WTC11 (cell line): ENCODE measurements around the gene ZNF764. TPM values are rescaled to one million over a fixed set of nuclear protein-coding genes. Genes with fewer than 3 reads are reported as not detected.

ENCODE experiments used
- ATAC-seq: fragments of 200-7000 bp; cut with Tn5 transposase; 2 replicates; pipeline ENCODE4 v1.10.0; 2021; ENCODE audit warnings: mild to moderate bottlenecking, moderate library complexity
- CTCF ChIA-PET: fragments of 300-600 bp; sonication (Branson Sonifier 250); formaldehyde crosslinking; loops from one replicate; lab custom pipeline; 2021; ENCODE audit warnings: antibody characterized with exemption; lab: Charles Lee
- POLR2A ChIA-PET: fragments of 350-600 bp; sonication (Branson Sonifier 250); formaldehyde crosslinking; loops from one replicate; lab custom pipeline; 2021; ENCODE audit warnings: antibody characterized with exemption; lab: Charles Lee
- DNase-seq: peaks from one replicate; pipeline ENCODE4 v3.0.0; 2021; ENCODE audit warnings: low spot score
- H3K27ac Mint-ChIP-seq: 2 replicates; pipeline ENCODE4 v1.8.0; 2021; ENCODE audit warnings: mixed read lengths
- H3K27me3 Mint-ChIP-seq: 2 replicates; pipeline ENCODE4 v1.8.0; 2021; ENCODE audit warnings: low read depth, mild to moderate bottlenecking, moderate library complexity, mixed read lengths
- H3K36me3 Mint-ChIP-seq: 2 replicates; pipeline ENCODE4 v1.8.0; 2021; ENCODE audit warnings: mixed read lengths
- H3K4me1 Mint-ChIP-seq: 2 replicates; pipeline ENCODE4 v1.8.0; 2022; ENCODE audit warnings: mixed read lengths
- H3K4me3 Mint-ChIP-seq: 2 replicates; pipeline ENCODE4 v1.8.0; 2021; ENCODE audit warnings: mild to moderate bottlenecking, moderate library complexity, mixed read lengths
- H3K9me3 Mint-ChIP-seq: 2 replicates; pipeline ENCODE4 v1.8.0; 2021; ENCODE audit warnings: mixed read lengths
- ATF1 ChIP-seq: sonication (generic); formaldehyde crosslinking; IDR thresholded peaks from 2 replicates; pipeline ENCODE4 v1.8.1; 2023; ENCODE audit warnings: mild to moderate bottlenecking, moderate library complexity, missing genetic modification reagents
- ELF4 ChIP-seq: sonication (generic); formaldehyde crosslinking; IDR thresholded peaks from 2 replicates; pipeline ENCODE4 v1.8.1; 2022; ENCODE audit warnings: low read depth, mild to moderate bottlenecking, moderate library complexity, missing genetic modification reagents
- GRHL2 ChIP-seq: fragments of 250-450 bp; sonication (Bioruptor Pico); IDR thresholded peaks from 2 replicates; pipeline ENCODE4 v1.8.0; 2022; ENCODE audit warnings: mild to moderate bottlenecking, moderate library complexity; ENCODE audit not compliant: insufficient replicate concordance, severe bottlenecking
- JAZF1 ChIP-seq: fragments of 250-450 bp; sonication (Bioruptor Pico); IDR thresholded peaks from 2 replicates; pipeline ENCODE4 v1.9.0; 2021; ENCODE audit warnings: moderate library complexity, mild to moderate bottlenecking, inconsistent platforms
- JUN ChIP-seq: sonication (generic); formaldehyde crosslinking; IDR thresholded peaks from 2 replicates; pipeline ENCODE4 v1.8.0; 2023; ENCODE audit warnings: mild to moderate bottlenecking, missing genetic modification reagents
- OVOL2 ChIP-seq: fragments of 250-450 bp; sonication (Bioruptor Pico); IDR thresholded peaks from 2 replicates; pipeline ENCODE4 v1.9.0; 2021; ENCODE audit warnings: mild to moderate bottlenecking, borderline replicate concordance
- RELA ChIP-seq: sonication (generic); formaldehyde crosslinking; IDR thresholded peaks from 2 replicates; pipeline ENCODE4 v1.8.1; 2022; ENCODE audit warnings: missing genetic modification reagents, mild to moderate bottlenecking, borderline replicate concordance
- SP1 ChIP-seq: sonication (generic); formaldehyde crosslinking; conservative IDR thresholded peaks from 2 replicates; pipeline ENCODE4 v1.8.1; 2022; ENCODE audit warnings: missing genetic modification reagents
- TEAD4 ChIP-seq: sonication (generic); formaldehyde crosslinking; IDR thresholded peaks from 2 replicates; pipeline ENCODE4 v1.8.0; 2022; ENCODE audit warnings: mild to moderate bottlenecking, missing genetic modification reagents
- ZNF121 ChIP-seq: sonication (generic); formaldehyde crosslinking; IDR thresholded peaks from 2 replicates; pipeline ENCODE4 v1.8.0; 2023; ENCODE audit warnings: missing genetic modification reagents
- ZNF138 ChIP-seq: sonication (generic); formaldehyde crosslinking; conservative IDR thresholded peaks from 2 replicates; pipeline ENCODE4 v1.8.1; 2022; ENCODE audit warnings: mild to moderate bottlenecking, moderate library complexity, missing genetic modification reagents
- ZNF219 ChIP-seq: sonication (generic); formaldehyde crosslinking; IDR thresholded peaks from 2 replicates; pipeline ENCODE4 v1.8.0; 2023; ENCODE audit warnings: missing genetic modification reagents, mild to moderate bottlenecking, borderline replicate concordance
- ZNF396 ChIP-seq: fragments of 250-450 bp; sonication (Bioruptor Pico); IDR thresholded peaks from 2 replicates; pipeline ENCODE4 v1.8.0; 2021; ENCODE audit warnings: mild to moderate bottlenecking, moderate library complexity, borderline replicate concordance
- ZNF416 ChIP-seq: fragments of 250-450 bp; sonication (Bioruptor Pico); IDR thresholded peaks from 2 replicates; pipeline ENCODE4 v1.9.0; 2021; ENCODE audit warnings: mild to moderate bottlenecking, inconsistent platforms
- ZNF671 ChIP-seq: fragments of 250-450 bp; sonication (Bioruptor Pico); IDR thresholded peaks from 2 replicates; pipeline ENCODE4 v1.8.0; 2021; ENCODE audit warnings: mild to moderate bottlenecking
- total RNA-seq: library from RNA; stranded (reverse); gene quantifications from 3 replicates; pipeline ENCODE4 v1.2.3, GENCODE V29; 2021
- TF ChIP-seq, protein P1 (sequence below): fragments of 250-450 bp; sonication (Bioruptor Pico); IDR thresholded peaks from 2 replicates; pipeline ENCODE4 v2.1.2; 2022; ENCODE audit warnings: mild to moderate bottlenecking, moderate library complexity
- TF ChIP-seq, protein P2 (sequence below): fragments of 250-450 bp; sonication (Bioruptor Pico); conservative IDR thresholded peaks from 2 replicates; pipeline ENCODE4 v1.9.0; 2021; ENCODE audit warnings: mild to moderate bottlenecking
- TF ChIP-seq, protein P3 (sequence below): sonication (generic); formaldehyde crosslinking; IDR thresholded peaks from 2 replicates; pipeline ENCODE4 v1.8.0; 2023; ENCODE audit warnings: missing genetic modification reagents
- TF ChIP-seq, protein P4 (sequence below): sonication (generic); formaldehyde crosslinking; IDR thresholded peaks from 2 replicates; pipeline ENCODE4 v1.8.1; 2022; ENCODE audit warnings: mild to moderate bottlenecking, missing genetic modification reagents, moderate library complexity, borderline replicate concordance
- TF ChIP-seq, protein P5 (sequence below): fragments of 200-600 bp; IDR thresholded peaks from 2 replicates; pipeline ENCODE4 v1.8.0; 2022; ENCODE audit warnings: antibody characterized with exemption
- TF ChIP-seq, protein P6 (sequence below): sonication (generic); formaldehyde crosslinking; IDR thresholded peaks from 2 replicates; pipeline ENCODE4 v1.8.0; 2022; ENCODE audit warnings: missing genetic modification reagents
- TF ChIP-seq, protein P7 (sequence below): fragments of 250-450 bp; sonication (Bioruptor Pico); IDR thresholded peaks from 2 replicates; pipeline ENCODE4 v1.9.0; 2021; ENCODE audit warnings: moderate library complexity, mild to moderate bottlenecking, inconsistent platforms, borderline replicate concordance

Gene ZNF764
- total RNA-seq, 1 experiment from 2014 or later, result 10.4 TPM

DNA sequence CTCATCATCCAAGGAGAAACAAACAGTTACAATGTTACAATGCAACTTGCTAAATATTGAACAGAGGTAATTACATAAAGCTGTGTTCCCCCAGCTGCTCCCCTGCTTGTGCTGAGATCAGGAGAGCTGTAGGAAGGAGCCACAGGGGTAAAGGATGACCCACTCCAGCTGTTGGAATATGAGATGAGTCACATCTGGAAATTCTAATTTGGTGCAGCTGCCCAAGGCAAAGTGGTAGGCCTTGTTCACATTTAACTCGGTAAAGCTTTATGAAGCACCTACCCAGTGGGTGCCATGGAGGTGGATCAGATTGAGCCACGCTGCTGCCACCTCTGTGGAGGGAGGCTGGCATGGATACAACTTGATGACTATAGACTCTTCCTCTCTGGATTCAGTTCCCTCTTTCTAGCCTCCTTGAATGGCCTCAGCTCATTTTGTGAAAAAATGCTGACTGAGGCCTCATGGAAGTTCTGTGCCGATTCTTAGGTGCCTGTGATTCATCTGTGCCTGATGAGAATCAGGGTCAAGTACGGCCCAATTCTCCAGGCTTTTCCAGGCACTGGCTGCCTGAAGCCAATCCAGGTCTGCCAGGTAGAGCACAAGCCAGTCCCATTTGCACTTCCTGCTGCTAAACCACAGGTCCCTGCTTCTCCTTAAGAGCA lies 44.6 kb upstream of the ZNF764 start (continued):
- TF ChIP-seq, protein P1, sequence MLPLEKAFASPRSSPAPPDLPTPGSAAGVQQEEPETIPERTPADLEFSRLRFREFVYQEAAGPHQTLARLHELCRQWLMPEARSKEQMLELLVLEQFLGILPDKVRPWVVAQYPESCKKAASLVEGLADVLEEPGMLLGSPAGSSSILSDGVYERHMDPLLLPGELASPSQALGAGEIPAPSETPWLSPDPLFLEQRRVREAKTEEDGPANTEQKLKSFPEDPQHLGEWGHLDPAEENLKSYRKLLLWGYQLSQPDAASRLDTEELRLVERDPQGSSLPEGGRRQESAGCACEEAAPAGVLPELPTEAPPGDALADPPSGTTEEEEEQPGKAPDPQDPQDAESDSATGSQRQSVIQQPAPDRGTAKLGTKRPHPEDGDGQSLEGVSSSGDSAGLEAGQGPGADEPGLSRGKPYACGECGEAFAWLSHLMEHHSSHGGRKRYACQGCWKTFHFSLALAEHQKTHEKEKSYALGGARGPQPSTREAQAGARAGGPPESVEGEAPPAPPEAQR, result no peak

DNA sequence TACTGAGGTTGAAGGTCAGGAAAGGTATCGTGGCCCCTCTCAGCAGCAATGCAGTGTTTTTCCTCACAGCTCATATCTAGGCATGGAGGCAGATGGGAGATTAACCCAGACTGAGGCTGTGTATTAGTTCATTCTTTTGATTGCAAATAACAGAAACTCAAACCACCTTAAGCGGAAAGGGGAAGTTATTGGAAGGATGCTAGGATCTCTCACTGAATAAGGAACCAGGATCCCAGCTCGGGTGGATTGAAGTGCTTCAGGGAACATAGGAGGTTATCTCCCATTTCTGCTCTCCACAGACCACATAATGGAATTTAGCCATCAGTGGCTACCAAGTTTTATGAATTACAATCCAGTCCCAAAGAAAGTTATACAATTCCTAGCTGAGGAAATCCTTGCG lies 43.8 kb upstream of the ZNF764 start:
- Mint-ChIP-seq H3K27ac (0 out of 2 replicates have a peak overlapping the region, but pooled peaks have one; percentile 18), H3K4me3 (no peak overlapping the region), H3K9me3 (no peaks in the 10 kb centered on the region), H3K4me1 (no peaks in the 10 kb centered on the region), H3K36me3 (peaks cover 30% of the 10 kb centered on the region), H3K27me3 (no peaks in the 10 kb centered on the region)
- CTCF ChIA-PET, result interaction anchor here (0.6 to 4.7 kb wide), 4 partner anchors 14 to 550 kb away, joined by 3 to 41 read pairs (median 6); partner anchors contain the start of gene DCTPP1
- DNase-seq, result no peak
- TF ChIP-seq, protein P2, sequence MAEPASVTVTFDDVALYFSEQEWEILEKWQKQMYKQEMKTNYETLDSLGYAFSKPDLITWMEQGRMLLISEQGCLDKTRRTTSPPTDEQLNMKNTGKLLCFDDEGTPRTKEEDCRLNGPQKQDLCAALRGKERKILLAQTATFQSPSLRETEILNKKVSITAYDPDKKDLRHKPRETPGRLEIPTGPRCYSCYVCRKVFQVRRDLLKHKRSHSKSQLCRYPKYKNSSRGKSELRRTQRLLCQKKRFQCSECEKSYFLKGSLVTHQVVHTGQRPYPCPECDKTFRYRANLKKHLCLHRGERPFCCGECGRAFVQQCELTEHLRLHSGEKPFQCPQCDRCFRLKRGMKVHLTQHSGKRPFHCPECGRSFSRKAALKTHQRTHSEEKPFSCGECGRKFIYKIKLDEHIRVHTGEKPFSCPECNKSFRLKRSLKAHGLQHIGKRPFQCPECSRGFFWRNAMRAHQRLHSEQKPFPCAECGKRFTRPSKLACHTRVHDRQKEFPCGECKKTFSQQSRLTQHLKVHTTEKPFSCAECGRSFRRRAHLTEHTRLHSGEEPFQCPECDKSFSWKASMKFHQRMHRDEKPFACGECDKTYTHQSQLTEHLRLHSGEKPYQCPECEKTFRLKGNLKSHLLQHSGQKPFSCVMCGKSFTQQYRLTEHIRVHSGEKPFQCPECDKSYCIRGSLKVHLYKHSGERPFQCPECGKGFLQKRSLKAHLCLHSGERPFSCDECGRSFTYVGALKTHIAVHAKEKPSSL (CRISPR knock-in tag), result no peak
- TF ChIP-seq JAZF1 (CRISPR knock-in tag), result no peak
- TF ChIP-seq SP1 (CRISPR knock-in tag), result no peak
- no peak for TF ChIP-seq ZNF121
- TF ChIP-seq, protein P3, sequence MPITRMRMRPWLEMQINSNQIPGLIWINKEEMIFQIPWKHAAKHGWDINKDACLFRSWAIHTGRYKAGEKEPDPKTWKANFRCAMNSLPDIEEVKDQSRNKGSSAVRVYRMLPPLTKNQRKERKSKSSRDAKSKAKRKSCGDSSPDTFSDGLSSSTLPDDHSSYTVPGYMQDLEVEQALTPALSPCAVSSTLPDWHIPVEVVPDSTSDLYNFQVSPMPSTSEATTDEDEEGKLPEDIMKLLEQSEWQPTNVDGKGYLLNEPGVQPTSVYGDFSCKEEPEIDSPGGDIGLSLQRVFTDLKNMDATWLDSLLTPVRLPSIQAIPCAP, result no peak
- TF ChIP-seq, protein P4, sequence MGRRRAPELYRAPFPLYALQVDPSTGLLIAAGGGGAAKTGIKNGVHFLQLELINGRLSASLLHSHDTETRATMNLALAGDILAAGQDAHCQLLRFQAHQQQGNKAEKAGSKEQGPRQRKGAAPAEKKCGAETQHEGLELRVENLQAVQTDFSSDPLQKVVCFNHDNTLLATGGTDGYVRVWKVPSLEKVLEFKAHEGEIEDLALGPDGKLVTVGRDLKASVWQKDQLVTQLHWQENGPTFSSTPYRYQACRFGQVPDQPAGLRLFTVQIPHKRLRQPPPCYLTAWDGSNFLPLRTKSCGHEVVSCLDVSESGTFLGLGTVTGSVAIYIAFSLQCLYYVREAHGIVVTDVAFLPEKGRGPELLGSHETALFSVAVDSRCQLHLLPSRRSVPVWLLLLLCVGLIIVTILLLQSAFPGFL (CRISPR knock-in tag), result no peak
- TF ChIP-seq ZNF138 (CRISPR knock-in tag), result no peak
- no peak for TF ChIP-seq RELA
- no peak for TF ChIP-seq ZNF219
- POLR2A ChIA-PET, result interaction anchor here (1.4 kb wide), 1 partner anchor 8 kb away, joined by 4 read pairs; the partner anchor contains the start of gene ZNF689
- ATAC-seq, result no peak

DNA sequence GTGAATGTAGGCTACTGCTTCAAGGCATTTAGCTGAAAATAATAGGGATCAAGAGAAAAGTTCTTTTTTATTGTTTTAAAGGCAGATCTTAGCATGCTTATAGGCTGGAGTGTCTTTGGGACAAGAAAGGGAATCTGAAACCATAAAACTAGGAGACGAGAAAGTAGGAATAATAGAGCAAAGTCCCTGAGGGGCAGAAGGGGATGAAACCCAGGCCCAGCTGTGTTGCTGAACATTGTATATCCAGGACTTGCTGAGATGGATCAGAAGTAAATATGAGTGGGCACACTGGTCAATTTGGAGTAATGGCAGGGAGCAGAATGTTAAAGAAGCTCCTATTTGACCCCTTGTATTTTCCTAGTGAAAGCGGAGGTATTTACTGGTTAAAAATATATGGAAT lies 42.8 kb upstream of the ZNF764 start:
- DNase-seq (no peak), ATAC-seq (no peak)
- H3K36me3 Mint-ChIP-seq, result peaks cover 22% of the 10 kb centered on the region
- no peak overlapping the region for H3K27ac Mint-ChIP-seq
- H3K4me1 Mint-ChIP-seq, result no peaks in the 10 kb centered on the region
- H3K9me3 Mint-ChIP-seq, result no peaks in the 10 kb centered on the region
- ChIA-PET POLR2A (interaction anchor here (0.5 to 0.6 kb wide), 2 partner anchors 51 to 734 kb away, joined by 4 to 7 read pairs; no protein-coding TSS in a partner anchor), CTCF (interaction anchor here (0.5 to 4.7 kb wide), 3 partner anchors 15 to 171 kb away, joined by 3 to 41 read pairs (median 9); partner anchors contain the start of gene DCTPP1)
- H3K27me3 Mint-ChIP-seq, result no peaks in the 10 kb centered on the region
- H3K4me3 Mint-ChIP-seq, result no peak overlapping the region
- TF ChIP-seq ATF1 (no peak), ELF4 (CRISPR knock-in tag) (no peak), GRHL2 (CRISPR knock-in tag) (no peak), TEAD4 (CRISPR knock-in tag) (no peak), JUN (no peak), ZNF219 (no peak), ZNF416 (no peak), ZNF396 (no peak), ZNF671 (no peak), OVOL2 (CRISPR knock-in tag) (no peak)
- TF ChIP-seq, protein P5, sequence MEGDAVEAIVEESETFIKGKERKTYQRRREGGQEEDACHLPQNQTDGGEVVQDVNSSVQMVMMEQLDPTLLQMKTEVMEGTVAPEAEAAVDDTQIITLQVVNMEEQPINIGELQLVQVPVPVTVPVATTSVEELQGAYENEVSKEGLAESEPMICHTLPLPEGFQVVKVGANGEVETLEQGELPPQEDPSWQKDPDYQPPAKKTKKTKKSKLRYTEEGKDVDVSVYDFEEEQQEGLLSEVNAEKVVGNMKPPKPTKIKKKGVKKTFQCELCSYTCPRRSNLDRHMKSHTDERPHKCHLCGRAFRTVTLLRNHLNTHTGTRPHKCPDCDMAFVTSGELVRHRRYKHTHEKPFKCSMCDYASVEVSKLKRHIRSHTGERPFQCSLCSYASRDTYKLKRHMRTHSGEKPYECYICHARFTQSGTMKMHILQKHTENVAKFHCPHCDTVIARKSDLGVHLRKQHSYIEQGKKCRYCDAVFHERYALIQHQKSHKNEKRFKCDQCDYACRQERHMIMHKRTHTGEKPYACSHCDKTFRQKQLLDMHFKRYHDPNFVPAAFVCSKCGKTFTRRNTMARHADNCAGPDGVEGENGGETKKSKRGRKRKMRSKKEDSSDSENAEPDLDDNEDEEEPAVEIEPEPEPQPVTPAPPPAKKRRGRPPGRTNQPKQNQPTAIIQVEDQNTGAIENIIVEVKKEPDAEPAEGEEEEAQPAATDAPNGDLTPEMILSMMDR, result no peak
- TF ChIP-seq, protein P6, sequence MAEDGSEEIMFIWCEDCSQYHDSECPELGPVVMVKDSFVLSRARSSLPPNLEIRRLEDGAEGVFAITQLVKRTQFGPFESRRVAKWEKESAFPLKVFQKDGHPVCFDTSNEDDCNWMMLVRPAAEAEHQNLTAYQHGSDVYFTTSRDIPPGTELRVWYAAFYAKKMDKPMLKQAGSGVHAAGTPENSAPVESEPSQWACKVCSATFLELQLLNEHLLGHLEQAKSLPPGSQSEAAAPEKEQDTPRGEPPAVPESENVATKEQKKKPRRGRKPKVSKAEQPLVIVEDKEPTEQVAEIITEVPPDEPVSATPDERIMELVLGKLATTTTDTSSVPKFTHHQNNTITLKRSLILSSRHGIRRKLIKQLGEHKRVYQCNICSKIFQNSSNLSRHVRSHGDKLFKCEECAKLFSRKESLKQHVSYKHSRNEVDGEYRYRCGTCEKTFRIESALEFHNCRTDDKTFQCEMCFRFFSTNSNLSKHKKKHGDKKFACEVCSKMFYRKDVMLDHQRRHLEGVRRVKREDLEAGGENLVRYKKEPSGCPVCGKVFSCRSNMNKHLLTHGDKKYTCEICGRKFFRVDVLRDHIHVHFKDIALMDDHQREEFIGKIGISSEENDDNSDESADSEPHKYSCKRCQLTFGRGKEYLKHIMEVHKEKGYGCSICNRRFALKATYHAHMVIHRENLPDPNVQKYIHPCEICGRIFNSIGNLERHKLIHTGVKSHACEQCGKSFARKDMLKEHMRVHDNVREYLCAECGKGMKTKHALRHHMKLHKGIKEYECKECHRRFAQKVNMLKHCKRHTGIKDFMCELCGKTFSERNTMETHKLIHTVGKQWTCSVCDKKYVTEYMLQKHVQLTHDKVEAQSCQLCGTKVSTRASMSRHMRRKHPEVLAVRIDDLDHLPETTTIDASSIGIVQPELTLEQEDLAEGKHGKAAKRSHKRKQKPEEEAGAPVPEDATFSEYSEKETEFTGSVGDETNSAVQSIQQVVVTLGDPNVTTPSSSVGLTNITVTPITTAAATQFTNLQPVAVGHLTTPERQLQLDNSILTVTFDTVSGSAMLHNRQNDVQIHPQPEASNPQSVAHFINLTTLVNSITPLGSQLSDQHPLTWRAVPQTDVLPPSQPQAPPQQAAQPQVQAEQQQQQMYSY (CRISPR knock-in tag), result no peak
- TF ChIP-seq, protein P7, sequence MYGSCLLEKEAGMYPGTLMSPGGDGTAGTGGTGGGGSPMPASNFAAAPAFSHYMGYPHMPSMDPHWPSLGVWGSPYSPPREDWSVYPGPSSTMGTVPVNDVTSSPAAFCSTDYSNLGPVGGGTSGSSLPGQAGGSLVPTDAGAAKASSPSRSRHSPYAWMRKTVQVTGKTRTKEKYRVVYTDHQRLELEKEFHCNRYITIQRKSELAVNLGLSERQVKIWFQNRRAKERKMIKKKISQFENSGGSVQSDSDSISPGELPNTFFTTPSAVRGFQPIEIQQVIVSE (CRISPR knock-in tag), result no peak
